HFFc6 (cell line): ENCODE measurements around the gene PDE1A. TPM values are rescaled to one million over a fixed set of nuclear protein-coding genes. Genes with fewer than 3 reads are reported as not detected.
A peak's percentile ranks its signal among the peaks of the same experiment; 100 is the strongest.

Experiments used
- DNase-seq: peaks from one replicate; pipeline ENCODE4 v3.0.0-alpha.2; 2018
- H3K27ac Mint-ChIP-seq: 2 replicates; pipeline ENCODE4 v1.8.0; 2020; ENCODE audit warnings: mild to moderate bottlenecking, mixed read lengths
- H3K27me3 Mint-ChIP-seq: 2 replicates; pipeline ENCODE4 v1.8.0; 2021; ENCODE audit warnings: mild to moderate bottlenecking, moderate library complexity, mixed read lengths; ENCODE audit not compliant: insufficient read depth
- H3K36me3 Mint-ChIP-seq: 2 replicates; pipeline ENCODE4 v1.8.0; 2021; ENCODE audit warnings: low read depth, mixed read lengths
- H3K4me1 Mint-ChIP-seq: 2 replicates; pipeline ENCODE4 v1.8.0; 2020; ENCODE audit warnings: low read depth, mixed read lengths
- H3K4me3 Mint-ChIP-seq: 2 replicates; pipeline ENCODE4 v1.8.0; 2020; ENCODE audit warnings: mild to moderate bottlenecking, moderate library complexity, mixed read lengths
- H3K9me3 Mint-ChIP-seq: 2 replicates; pipeline ENCODE4 v1.8.0; 2020; ENCODE audit warnings: mild to moderate bottlenecking, mixed read lengths
- CTCF ChIP-seq: fragments of 200-600 bp; sonication (generic); IDR thresholded peaks from 2 replicates; pipeline ENCODE4 v1.5.0; 2021; ENCODE audit warnings: antibody characterized with exemption, mild to moderate bottlenecking
- total RNA-seq, 6 experiments: library from RNA; stranded (reverse); fragmentation: NEBNext Ultra II Directional; extraction: Animal tissue kit (Norgen Biotek cat#: 25700); gene quantifications; 2 replicates in 1 of 6; 3 replicates in 5 of 6; pipeline ENCODE4 v1.2.3, GENCODE V29; 2021

PDE1A gene
- total RNA-seq, 6 experiments from 2014 or later: 2.7 to 8.0 (median 3.9) TPM

DNA sequence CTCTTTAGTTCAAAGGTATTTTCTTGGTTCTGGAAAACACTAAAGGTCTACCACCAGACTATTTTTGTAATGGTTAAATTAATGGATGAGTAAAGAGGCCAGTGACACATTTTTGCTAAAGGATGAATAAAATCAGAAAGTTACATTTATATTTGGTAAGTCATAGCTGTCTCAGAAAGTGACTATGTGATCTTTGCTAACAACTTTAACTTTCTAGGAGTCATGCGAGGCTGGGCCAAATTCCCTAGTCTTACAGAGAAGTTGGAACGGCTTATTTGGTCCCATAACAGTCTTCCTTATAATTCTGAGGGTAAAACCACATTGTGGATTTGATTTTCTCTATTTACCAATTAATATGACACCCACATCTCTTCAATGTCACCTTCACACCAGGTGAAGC is 198.1 kb downstream of the PDE1A start:
- Mint-ChIP-seq H3K4me1 (peaks cover 67% of the 10 kb centered on the region), H3K36me3 (no peaks in the 10 kb centered on the region), H3K27me3 (no peaks in the 10 kb centered on the region), H3K27ac (peak overlapping the region; percentile 92), H3K4me3 (peak overlapping the region; percentile 68), H3K9me3 (no peaks in the 10 kb centered on the region)
- no peak for TF ChIP-seq CTCF
- peak; percentile 76 for DNase-seq

GRCh38 chr2:182228073-182228473 is 198.8 kb downstream of the PDE1A start:
- peak overlapping the region; percentile 92 for H3K27ac Mint-ChIP-seq
- H3K9me3 Mint-ChIP-seq: no peaks in the 10 kb centered on the region
- H3K4me3 Mint-ChIP-seq: no peak overlapping the region
- no peak for DNase-seq
- H3K27me3 Mint-ChIP-seq: no peaks in the 10 kb centered on the region
- H3K36me3 Mint-ChIP-seq: no peaks in the 10 kb centered on the region
- no peak for TF ChIP-seq CTCF
- peaks cover 61% of the 10 kb centered on the region for H3K4me1 Mint-ChIP-seq

DNA sequence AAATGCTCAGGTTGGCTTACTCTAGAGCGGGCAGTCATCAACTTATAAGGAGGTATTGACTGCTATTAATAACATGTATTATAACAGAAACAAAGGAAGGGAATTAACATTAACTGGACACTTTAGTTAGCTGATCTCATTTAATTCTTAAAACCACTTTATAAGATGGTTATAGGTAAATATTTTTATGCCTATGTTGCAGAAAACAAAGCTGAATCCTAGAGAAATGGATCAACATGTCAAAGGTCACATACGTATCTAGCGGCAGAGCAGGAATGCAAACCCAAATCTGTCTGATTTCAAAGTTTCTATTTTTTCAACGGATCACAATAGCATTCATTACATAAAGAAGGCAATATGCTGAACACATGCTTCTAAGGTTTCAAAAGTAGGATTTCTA is 200.0 kb downstream of the PDE1A start:
- Mint-ChIP-seq H3K36me3 (no peaks in the 10 kb centered on the region), H3K4me1 (peaks cover 57% of the 10 kb centered on the region), H3K27me3 (no peaks in the 10 kb centered on the region), H3K4me3 (no peak overlapping the region), H3K27ac (no peak overlapping the region), H3K9me3 (no peaks in the 10 kb centered on the region)
- DNase-seq: no peak
- no peak for TF ChIP-seq CTCF

GRCh38 chr2:182224669-182225068 is 202.2 kb downstream of the PDE1A start:
- H3K27ac Mint-ChIP-seq: no peak overlapping the region
- TF ChIP-seq CTCF: no peak

DNA sequence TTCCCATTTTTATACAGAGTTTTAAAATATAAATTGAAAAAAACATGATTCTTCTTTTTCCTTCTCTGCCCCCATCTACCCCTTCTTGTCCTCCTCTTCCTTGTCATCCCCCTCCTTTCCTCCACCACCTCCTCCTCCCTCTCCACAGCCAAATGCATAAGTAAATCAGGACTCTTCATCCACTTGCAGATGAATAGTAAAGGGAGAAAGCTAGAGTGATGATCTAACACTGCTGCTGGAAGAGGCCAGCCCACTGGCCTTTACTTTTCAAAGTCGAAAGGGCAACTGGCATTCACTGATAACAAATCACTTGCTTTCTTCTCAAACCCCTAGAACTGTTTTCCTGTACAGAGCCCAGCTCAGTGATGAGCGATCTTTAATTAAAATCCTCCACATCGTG is 205.8 kb downstream of the PDE1A start:
- Mint-ChIP-seq H3K4me1 (no peaks in the 10 kb centered on the region), H3K27ac (no peak overlapping the region), H3K27me3 (no peaks in the 10 kb centered on the region), H3K4me3 (no peak overlapping the region), H3K9me3 (no peaks in the 10 kb centered on the region), H3K36me3 (no peaks in the 10 kb centered on the region)
- no peak for TF ChIP-seq CTCF
- no peak for DNase-seq

More at GRCh38 chr2:182224669-182225068, 202.2 kb downstream of the PDE1A start:
- DNase-seq: no peak
- no peaks in the 10 kb centered on the region for H3K36me3 Mint-ChIP-seq
- peaks cover 36% of the 10 kb centered on the region for H3K4me1 Mint-ChIP-seq
- no peak overlapping the region for H3K4me3 Mint-ChIP-seq
- no peaks in the 10 kb centered on the region for H3K27me3 Mint-ChIP-seq
- no peaks in the 10 kb centered on the region for H3K9me3 Mint-ChIP-seq

GRCh38 chr2:182220335-182220734 is 206.5 kb downstream of the PDE1A start:
- no peaks in the 10 kb centered on the region for H3K27me3 Mint-ChIP-seq
- no peak for DNase-seq
- H3K27ac Mint-ChIP-seq: no peak overlapping the region
- no peaks in the 10 kb centered on the region for H3K36me3 Mint-ChIP-seq
- no peak for TF ChIP-seq CTCF
- no peak overlapping the region for H3K4me3 Mint-ChIP-seq
- H3K9me3 Mint-ChIP-seq: no peaks in the 10 kb centered on the region
- H3K4me1 Mint-ChIP-seq: no peaks in the 10 kb centered on the region
